HG03469 (cell line): Measurements from ENCODE around the gene PLK4.

ENCODE experiments used
- ATAC-seq: cut with Tn5 transposase; IDR thresholded peaks from one replicate; pipeline ENCODE4 v1.9.1; 2021; ENCODE audit warnings: mild to moderate bottlenecking, moderate library complexity, moderate number of reproducible peaks; ENCODE audit not compliant: unreplicated experiment

The PLK4 gene

GRCh38 chr4:127880763-127881562, at the start of gene PLK4:
PLK4 (plus strand) TSS chr4:127880893; CDS start chr4:127881135, 242 bp downstream.
- ATAC-seq, result peak; percentile 93

DNA sequence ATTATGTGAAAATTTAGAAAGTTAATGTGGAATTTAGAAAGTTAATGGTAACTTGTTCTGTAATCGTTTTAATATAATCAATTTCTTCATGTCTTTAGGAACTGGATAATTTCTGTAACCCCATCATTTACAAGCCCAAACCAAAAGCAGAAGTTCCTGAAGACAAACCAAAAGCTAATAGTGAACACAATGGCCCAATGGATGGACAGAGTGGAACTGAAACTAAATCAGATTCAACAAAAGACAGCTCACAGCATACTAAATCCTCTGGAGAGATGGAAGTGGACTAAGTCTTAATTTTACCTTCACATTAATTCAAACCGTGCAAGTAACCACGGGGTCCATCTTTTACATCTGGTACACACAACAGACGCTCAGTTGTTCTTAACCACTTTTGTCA, 48.1 kb upstream of the PLK4 start:
- ATAC-seq, result peak; percentile 61

DNA sequence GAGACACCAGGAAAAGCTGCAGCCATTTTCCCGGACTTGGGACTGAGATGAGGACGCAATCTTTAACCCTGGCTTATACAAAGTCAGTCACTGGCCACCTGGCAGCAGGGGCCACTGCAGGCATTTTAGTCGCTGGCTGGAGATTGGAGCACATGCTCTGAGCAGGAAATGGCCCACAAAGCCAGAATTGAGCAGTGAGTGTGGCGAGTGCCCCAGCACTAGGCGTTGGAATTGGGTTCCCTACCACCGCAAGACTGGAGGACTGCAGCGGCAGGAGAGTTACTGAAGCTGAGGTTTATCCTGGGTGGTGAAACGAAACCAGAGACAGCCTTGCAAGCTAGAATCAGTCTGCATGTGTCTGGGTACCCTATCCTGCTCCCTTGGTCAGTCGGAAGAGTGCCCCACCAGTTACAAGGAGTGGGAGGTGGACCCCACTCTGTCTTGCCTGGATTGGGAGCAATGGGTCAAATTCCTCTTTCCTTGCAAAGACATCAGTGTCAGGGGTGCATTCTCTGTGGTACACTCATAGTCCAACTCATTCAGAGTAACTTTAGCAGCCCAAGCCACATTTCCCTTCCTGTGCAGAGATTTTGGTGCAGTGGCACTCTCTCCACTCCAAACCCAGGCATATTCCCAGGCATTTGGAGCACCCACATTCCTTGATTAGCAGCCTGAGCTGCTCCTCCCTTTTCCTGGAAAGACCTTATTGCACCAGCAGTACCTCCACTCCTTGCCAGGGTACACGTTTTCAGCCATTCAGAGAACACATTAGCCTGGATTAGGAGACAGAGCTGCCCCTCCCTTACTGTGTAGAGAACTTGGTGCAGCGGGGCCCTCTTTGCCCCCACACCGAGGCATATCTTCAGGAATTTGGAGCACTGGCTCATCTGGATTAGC, 36.7 kb upstream of the PLK4 start:
- ATAC-seq, result no peak

DNA sequence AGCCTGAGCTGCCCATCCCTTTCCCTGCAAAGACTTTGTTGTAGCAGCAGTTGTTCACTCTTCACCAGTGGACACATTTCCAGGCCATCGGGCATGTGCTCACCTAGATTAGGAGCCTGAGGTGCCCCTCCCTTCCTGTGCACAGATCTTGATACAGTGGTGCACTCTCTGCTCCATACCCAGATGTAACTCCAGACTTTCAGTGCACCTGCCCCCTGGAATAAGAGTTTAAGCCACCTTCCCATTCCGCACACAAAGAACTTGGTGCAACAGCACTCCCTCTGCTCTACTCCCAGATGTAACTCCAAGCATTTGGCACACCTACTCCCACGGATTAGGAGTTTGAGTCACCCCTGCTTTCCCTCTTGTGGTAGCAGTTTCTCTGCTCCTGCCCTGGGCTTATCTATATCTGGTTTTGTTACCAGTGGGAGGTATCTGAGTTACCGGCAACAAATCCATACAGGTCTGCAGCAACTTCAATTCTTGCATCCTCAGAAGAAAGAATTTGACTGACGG, 36.0 kb upstream of the PLK4 start:
- ATAC-seq, result no peak

DNA sequence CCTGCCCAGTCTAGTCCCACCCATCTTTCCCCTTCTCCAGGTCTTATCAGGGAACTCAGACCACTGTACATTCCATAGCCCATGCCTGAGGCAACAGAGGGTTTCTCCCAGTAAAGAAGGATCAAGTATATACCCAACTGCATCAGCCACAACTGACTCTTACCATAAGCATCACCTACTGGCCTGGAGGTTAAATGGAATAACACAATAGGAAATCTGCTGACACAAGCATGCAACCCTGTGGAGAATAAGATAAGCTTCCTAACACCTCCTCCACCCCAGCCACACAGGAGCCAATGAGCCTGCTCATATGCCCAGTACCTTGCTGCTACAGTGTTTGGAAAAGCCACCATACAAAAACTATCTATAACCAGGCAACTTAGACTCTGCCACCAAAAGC, 34.6 kb upstream of the PLK4 start:
- no peak for ATAC-seq

GRCh38 chr4:127846765-127847164, 33.9 kb upstream of the PLK4 start:
- no peak for ATAC-seq

DNA sequence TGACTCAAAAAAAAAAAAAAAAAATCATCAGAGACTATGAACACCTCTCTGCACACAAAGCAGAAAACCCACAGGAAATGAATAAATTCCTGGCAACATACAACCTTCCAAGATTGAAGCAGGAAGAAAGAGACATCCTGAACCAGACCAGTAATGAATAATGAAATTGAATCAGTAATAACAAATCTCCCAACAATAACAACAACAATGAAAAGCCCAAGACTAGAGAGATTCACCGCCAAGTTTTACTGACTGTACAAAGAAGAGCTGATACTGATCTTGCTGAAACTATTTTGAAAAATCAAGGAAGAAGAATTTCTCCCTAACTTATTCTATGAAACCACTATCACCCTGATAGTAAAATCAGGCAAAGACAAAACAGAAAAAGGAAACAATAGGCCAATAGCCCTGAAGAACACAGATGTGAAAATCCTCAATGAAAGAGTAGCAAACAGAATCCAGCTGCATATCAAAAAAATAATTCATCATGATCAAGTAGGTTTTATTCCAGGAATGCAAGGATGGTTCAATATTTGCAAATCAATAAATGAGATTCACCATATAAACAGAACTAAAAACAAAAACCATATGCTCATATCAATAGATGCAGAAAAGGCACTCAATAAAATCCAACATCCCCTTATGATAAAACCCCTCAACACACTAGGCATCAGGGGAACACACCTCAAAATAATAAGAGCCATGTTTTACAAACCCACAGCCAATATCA, 31.0 kb upstream of the PLK4 start:
- no peak for ATAC-seq

GRCh38 chr4:127852661-127853060, 28.0 kb upstream of the PLK4 start:
- ATAC-seq, result no peak

- ATAC-seq, result no peak
These were observed 24.4 kb upstream of the PLK4 start for GRCh38 chr4:127856196-127856812.

- peak; percentile 92 for ATAC-seq
These were observed 23.8 kb upstream of the PLK4 start for GRCh38 chr4:127856813-127857447.

GRCh38 chr4:127857641-127858040, 23.1 kb upstream of the PLK4 start:
- no peak for ATAC-seq

- no peak for ATAC-seq
These were observed 12.5 kb upstream of the PLK4 start for GRCh38 chr4:127868196-127868595.

- no peak for ATAC-seq
These were observed 10.4 kb upstream of the PLK4 start for GRCh38 chr4:127870281-127870680.

- ATAC-seq, result no peak
These were observed 10.0 kb upstream of the PLK4 start for GRCh38 chr4:127870688-127871087.

GRCh38 chr4:127875791-127876190, 4.9 kb upstream of the PLK4 start:
- ATAC-seq, result no peak

DNA sequence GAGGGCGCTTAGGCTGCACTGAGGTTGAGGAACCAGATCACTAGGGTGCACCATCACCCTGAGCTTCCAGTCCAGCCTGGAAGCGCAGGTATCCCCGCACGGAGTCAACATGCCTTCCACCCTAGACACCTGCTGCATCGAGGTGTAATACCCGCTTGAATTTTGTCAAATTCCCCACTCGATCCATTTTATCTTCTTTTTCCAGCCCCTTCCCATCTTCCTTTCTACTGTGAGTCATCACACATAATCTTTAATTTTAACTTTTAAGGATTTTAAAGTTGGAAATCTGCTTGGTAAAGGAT, 821 bp downstream of the PLK4 start:
- ATAC-seq, result peak; percentile 25

DNA sequence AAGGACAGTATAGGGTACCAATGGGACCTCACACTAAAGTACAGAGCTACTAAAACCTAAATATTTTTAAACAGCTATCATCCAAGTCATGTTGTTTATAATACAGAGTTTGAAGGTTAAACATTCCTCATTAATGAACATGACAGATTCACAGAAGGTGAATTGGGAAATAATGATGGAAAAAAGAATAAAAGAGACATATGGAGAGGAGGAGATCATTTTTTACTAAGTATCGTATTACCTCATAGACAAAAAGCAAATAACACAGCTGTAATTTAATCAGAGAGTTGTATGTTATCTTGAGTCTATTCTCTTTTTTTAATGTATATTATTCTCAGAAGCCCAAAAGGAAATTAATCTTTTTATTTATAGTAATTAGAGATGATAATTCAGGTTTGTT, 7.9 kb downstream of the PLK4 start:
- ATAC-seq, result no peak

DNA sequence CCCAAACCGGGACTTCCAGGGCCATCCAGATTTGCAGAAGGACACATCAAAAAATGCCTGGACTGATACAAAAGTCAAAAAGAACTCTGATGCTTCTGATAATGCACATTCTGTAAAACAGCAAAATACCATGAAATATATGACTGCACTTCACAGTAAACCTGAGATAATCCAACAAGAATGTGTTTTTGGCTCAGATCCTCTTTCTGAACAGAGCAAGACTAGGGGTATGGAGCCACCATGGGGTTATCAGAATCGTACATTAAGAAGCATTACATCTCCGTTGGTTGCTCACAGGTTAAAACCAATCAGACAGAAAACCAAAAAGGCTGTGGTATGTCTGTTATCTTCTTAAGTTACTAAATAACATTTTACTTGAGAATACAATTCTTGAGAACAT, 9.2 kb downstream of the PLK4 start:
- ATAC-seq, result no peak

- ATAC-seq, result no peak
These were observed 15.4 kb downstream of the PLK4 start for GRCh38 chr4:127896069-127896468.

- no peak for ATAC-seq
These were observed 15.8 kb downstream of the PLK4 start for GRCh38 chr4:127896528-127896927.
